Omental fat pad (tissue), 4 donors: ENCODE data around the gene MOB3B. TPM values are rescaled to one million over a fixed set of nuclear protein-coding genes. Genes with fewer than 3 reads are reported as not detected.

Source experiments
- ATAC-seq: fragments of 150-250 bp; one replicate; pipeline ENCODE4 v1.9.1; 2016; ENCODE audit warnings: mild to moderate bottlenecking, moderate library complexity; ENCODE audit not compliant: low FRiP score
- DNase-seq: peaks from one replicate; pipeline ENCODE4 v3.0.0-alpha.2; 2019; ENCODE audit warnings: low spot score
- CTCF ChIP-seq, 3 donors: fragments of 450-650 bp; IDR thresholded peaks; one replicate each; pipeline ENCODE4 v1.5.1; 2016 to 2017; ENCODE audit warnings: antibody characterized with exemption in 3 of 3, mild to moderate bottlenecking in 3 of 3, moderate library complexity in 2 of 3
- total RNA-seq, 4 donors: library from RNA; depleted of rRNA; stranded (reverse); fragments of >200 nt; gene quantifications; one replicate each; pipeline ENCODE4 v1.1.0, GENCODE V29; 2016

MOB3B gene
- total RNA-seq, 4 donors from 2014 or later, result 7.9 to 11.5 (median 9.4) TPM

GRCh38 chr9:27413511-27414219 lies 115.9 kb downstream of the MOB3B start:
- ATAC-seq (peak; percentile 81), DNase-seq (no peak)
- no peak for TF ChIP-seq CTCF (IDR thresholded peaks at IDR 0.05)

- no peak for TF ChIP-seq CTCF (IDR thresholded peaks at IDR 0.05)
- ATAC-seq, result no peak
- DNase-seq, result no peak
These were observed 116.7 kb downstream of the MOB3B start for GRCh38 chr9:27412963-27413362.

GRCh38 chr9:27412081-27412480 lies 117.5 kb downstream of the MOB3B start:
- TF ChIP-seq CTCF (IDR thresholded peaks at IDR 0.05), result no peak
- no peak for ATAC-seq
- no peak for DNase-seq

- DNase-seq (no peak), ATAC-seq (no peak)
- TF ChIP-seq CTCF (IDR thresholded peaks at IDR 0.05), result no peak
These were observed 121.1 kb downstream of the MOB3B start for GRCh38 chr9:27408482-27408881.

GRCh38 chr9:27408001-27408400 lies 121.6 kb downstream of the MOB3B start:
- no peak for TF ChIP-seq CTCF (IDR thresholded peaks at IDR 0.05)
- ATAC-seq, result no peak
- DNase-seq, result no peak

GRCh38 chr9:27407491-27407890 lies 122.1 kb downstream of the MOB3B start:
- ATAC-seq, result no peak
- no peak for TF ChIP-seq CTCF (IDR thresholded peaks at IDR 0.05)

GRCh38 chr9:27404661-27405060 lies 125.0 kb downstream of the MOB3B start:
- no peak for TF ChIP-seq CTCF (IDR thresholded peaks at IDR 0.05)

More at GRCh38 chr9:27407491-27407890, 122.1 kb downstream of the MOB3B start:
- no peak for DNase-seq

More at GRCh38 chr9:27404661-27405060, 125.0 kb downstream of the MOB3B start:
- ATAC-seq (no peak), DNase-seq (no peak)
